GM13977 (cell line): Measurements from ENCODE around the gene RRBP1.

Experiments
- DNase-seq: peaks from one replicate; pipeline ENCODE4 v3.0.0; 2012; ENCODE audit warnings: low spot score
- CTCF ChIP-seq: IDR thresholded peaks from 2 replicates; pipeline ENCODE4 v1.5.1; 2012; ENCODE audit warnings: mild to moderate bottlenecking, control low read depth; ENCODE audit not compliant: insufficient read depth; ENCODE audit errors: extremely low read depth, missing control alignments
- in situ Hi-C: fragments of 300-500 bp; cut with MboI; formaldehyde crosslinking; loops from one replicate; pipeline ENCODE4 v1.12.0; 2022; ENCODE audit warnings: low sequenced_read_pairs, low pct_unique_long_range_greater_than_20kb, mixed read lengths, inconsistent platforms; ENCODE audit not compliant: unreplicated experiment

RRBP1 gene

GRCh38 chr20:17589161-17589834 is 92.7 kb downstream of the RRBP1 start:
- DNase-seq: no peak
- in situ Hi-C loops: no loop called here
- no peak for TF ChIP-seq CTCF

- TF ChIP-seq CTCF: no peak
- no peak for DNase-seq
- in situ Hi-C loops: no loop called here
Measured at GRCh38 chr20:17587824-17588223, 94.2 kb downstream of the RRBP1 start.

- TF ChIP-seq CTCF: no peak
- no peak for DNase-seq
- in situ Hi-C loops: no loop called here
Measured at GRCh38 chr20:17587148-17587547, 94.9 kb downstream of the RRBP1 start.

GRCh38 chr20:17586250-17586649 is 95.8 kb downstream of the RRBP1 start:
- in situ Hi-C loops: no loop called here
- no peak for TF ChIP-seq CTCF
- DNase-seq: no peak

- TF ChIP-seq CTCF: no peak
- DNase-seq: no peak
- in situ Hi-C loops: no loop called here
Measured at GRCh38 chr20:17584689-17585088, 97.4 kb downstream of the RRBP1 start.

GRCh38 chr20:17583126-17583525 is 98.9 kb downstream of the RRBP1 start:
- in situ Hi-C loops: no loop called here
- TF ChIP-seq CTCF: no peak

More at GRCh38 chr20:17583126-17583525, 98.9 kb downstream of the RRBP1 start:
- DNase-seq: no peak
